ENCODE results near the gene PARVB.
"Not testable (repeated sequence)": the region's sequence is repeated elsewhere in the genome, so short reads cannot be mapped to it uniquely, and the experiment has no call there.

Gene PARVB

DNA sequence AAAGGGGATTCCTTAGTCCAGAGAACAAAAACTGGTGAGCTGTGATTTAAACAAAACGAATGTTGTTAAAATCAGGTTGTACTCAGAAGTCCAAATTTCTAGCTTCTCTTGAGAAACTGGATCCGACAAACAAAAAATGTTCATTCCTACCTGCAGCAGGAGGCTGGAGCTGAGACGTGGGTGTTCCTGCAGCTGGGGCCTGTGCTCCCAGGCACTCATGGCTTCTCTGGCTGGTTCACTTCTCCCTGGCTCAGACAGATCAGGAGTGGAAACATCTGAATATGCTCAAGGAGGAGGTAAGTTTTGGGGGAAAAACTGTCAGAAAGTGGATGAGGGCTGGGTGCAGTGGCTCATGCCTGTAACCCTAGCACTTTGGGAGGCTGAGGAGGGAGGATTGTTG lies 24.7 kb upstream of the PARVB start:
- no peak for DNase-seq

- no peak for DNase-seq
Measured at GRCh38 chr22:44000123-44000522, 24.0 kb upstream of the PARVB start.

DNA sequence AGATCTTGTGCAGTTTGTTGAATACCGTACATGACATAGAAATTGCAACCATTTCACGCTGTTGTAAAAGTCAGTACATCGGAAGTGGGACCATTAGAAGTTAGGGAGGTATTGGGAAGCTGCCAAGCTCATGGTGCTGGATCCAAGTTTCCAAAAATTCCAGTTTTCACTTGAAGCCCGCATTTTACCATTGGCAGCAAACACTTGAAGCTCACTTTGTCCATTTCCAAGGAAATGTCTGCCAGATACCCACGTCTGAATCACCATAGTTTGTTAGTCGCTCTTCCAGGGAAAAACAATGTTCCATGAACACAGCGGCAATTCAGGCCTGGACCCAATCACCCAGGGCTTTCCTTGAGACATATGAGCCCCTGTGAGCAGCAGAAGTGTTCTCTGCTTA lies 22.6 kb upstream of the PARVB start:
- DNase-seq = no peak

DNA sequence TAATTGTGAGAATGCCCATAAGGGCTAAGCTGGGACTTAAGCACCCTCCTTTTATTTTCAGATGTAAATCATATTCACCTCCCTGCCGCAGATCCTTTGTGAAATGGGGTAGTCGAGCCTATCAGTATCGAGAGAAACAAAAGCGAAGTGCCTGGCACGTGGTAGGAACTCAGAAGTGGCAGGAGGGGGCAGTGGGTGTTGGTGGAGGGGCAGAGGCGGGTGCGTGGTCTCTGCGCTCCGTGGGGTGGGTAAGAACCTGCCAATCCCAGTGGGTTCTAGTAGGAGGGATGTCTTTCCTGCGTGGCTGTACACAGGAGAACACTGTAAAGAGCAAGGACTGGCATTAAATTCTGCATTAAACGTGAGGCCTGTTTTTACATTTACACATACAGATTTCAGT lies 21.8 kb upstream of the PARVB start:
- no peak for DNase-seq

- DNase-seq = no peak
Measured at GRCh38 chr22:44002997-44003396, 21.1 kb upstream of the PARVB start.

DNA sequence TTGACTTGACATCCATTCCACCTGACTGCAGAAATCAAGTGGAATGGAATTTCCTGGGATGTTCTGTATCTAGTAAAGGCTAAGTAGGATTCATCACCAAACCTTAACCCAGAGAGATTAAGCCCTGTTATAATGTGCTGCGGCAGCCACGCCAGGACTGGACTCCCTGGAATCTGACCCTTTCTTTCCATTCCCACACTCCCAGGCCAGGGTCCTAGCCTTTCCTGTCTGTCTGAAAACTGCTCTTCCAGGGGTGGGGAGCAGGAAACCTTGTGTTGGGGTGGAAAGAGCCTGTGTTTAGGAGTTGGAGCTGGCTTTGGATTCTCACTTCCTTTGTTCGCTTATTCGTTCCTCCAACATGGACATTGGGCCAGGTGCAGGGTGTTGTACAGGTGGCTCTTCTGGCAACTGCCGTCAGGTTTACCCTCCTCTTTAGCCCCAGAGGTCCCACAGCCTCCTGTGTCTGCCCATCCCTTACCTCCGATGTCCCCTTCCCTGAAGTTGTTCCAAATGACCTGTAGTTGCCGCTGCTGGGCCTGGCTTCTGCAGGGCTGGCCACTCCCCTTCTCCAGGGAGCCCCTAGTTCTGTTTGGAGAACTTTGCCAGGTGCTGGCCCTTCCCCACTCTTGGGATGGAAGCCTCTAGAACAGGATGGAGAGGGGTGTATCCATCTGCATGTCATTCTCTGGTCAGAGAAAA lies 20.5 kb upstream of the PARVB start:
- DNase-seq = no peak

DNA sequence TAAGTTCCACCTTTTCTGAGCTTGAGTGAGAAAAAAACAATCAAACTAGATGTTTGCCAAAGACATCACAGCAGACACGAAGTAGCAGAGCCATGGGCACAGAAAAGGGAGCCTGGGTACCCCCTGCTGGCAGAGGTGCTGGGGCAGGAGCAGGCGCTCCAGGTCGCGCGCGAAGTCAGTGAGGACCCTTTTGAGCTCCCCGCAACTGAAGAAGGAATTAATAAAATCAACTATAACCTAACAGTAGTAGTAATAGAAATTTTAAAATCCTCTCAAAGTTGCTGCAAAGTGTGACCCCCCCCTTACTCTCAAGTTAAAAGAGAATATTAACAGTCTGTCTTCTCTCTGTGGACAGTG lies 20.0 kb upstream of the PARVB start:
- DNase-seq = no peak

GRCh38 chr22:44005524-44005923 lies 18.6 kb upstream of the PARVB start:
- no peak for DNase-seq

- DNase-seq = no peak
Measured at GRCh38 chr22:44012162-44012561, 11.9 kb upstream of the PARVB start.

DNA sequence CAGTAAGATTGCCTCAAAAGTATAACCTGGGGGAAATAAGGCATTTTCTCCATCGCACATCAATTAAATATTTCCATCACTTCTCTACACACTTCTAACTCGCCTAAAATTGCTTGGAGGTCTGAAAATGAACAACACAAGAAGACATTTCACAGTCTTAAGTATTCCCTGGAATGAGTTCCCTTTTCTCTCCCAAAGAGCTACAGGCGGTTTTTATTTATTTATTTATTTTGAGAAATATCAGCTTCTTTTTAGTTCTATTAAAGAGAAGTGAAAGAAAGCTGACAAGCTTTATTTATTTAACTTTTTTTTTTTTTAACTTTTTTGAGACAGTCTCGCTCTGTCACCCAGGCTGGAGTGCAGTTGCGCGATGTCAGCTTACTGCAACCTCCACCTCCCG lies 11.5 kb upstream of the PARVB start:
- DNase-seq = no peak

- no peak for DNase-seq
Measured at GRCh38 chr22:44014241-44014640, 9.9 kb upstream of the PARVB start.

DNA sequence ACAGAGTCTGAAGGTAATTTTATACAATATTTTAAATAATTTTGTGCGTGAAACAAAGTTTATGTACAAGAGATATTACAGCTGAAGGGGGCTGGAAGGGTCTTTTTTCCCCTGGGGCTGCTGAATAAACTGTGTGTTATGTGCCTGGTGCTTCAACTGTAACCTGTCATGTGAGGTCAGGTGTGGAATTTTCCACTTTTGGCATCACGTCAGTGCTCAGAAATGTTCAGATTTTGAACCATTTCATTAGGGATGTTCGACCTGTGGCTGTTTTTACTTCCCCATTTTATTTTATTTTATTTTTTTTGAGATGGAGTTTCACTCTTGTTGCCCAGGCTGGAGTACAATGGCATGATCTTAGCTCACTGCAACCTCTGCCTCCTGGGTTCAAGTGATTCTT lies 7.5 kb upstream of the PARVB start:
- not testable (repeated sequence) for DNase-seq

DNA sequence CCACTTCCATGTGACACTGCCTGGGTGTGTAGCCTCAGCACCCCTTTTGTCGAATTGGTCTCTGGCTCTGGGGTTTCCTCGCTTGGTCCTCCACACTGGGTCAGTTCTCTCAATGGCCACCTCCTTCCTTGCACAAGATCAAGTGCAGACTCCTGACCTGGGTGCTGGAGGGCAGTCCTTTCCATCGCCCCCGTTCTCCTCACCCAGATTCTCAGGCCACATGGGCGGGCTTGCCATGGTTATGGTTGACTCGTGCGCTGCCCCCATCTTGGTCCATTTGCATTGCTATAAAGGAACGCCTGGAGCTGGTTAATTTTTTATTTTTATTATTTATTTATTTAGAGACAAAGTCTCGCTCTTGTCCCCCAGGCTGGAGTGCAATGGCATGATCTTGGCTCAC lies 5.5 kb upstream of the PARVB start:
- no peak for DNase-seq

GRCh38 chr22:44019416-44019815 lies 4.7 kb upstream of the PARVB start:
- no peak for DNase-seq

DNA sequence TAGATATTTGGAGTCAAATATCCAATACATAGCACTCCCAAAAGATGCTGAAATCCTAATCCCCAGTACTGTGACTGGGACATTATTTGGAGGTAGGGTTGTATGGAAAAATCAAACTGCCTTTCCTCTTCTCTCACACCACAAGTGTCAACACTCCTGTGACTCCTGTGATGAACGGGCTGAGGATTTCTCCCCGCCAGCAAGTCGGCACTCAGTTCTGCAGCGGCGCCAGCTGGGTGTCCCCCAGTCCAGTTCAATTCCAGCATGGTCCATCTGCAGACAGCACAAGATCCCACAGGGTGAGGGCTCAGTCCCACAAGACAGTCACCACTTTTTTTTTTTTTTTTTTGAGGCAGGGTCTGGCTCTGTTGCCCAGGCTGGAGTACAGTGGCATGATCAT lies 4.3 kb upstream of the PARVB start:
- no peak for DNase-seq

DNA sequence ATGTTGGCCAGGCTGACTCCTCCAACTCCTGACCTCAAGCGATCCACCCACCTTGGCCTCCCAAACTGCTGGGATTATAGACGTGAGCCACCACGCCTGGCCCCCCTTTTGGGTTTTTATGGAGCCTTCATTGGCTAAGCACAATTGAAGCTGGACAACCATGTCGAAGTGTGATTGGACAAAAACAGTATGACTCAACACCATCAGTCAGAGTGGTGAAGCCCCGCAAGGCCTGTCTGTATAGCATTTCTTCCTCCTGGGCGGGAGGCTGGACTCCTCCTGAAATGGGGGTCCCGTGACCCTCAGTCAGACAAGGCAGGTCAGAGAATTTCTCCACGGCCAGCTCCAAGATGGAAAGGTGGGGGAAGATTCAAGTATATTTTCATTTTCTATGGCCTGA lies 3.1 kb upstream of the PARVB start:
- no peak for DNase-seq

GRCh38 chr22:44023404-44024287 lies 456 bp upstream of the PARVB start:
- no peak for DNase-seq

DNA sequence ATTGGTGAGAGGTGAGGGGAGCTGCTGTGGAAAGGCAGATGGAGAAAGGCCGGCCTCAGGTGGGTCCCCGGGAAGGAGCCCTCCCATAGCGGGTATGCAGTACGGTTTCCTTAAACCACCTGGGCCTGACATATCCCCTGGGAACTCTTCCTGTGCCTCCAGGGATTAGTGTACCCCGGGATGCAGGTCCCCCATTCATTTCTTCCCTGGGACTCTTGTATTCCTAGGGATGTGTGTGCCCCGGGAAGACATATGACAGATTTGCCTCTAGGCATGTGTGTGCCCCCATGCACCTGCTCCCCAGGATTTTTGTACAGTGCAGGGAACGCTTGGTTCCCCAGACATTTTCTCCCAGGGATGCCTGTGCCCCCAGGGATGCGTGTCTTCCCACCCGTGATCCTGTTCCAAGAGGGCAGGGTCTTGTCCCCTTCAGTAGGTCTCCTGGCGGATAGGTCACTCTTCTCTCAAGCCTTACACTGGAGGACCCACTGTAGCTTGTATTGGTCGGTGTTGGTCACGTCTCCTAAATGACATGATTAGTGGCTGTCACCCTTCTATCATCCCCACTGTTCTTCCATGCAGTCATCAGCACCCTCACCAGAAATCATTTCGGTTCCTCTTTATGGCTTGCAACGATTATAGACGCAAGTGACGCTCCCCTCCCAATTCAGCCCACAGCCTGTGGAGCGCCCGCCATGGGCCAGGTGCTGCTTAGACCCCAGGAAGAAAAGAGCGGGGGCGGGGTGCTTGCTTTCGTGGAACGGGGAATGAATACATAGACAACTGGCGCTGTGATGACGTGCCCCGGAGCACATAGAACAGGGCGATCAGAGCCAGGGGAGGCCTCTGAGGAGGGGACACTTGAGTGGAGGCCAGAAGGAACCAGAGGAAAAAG lies 1.3 kb downstream of the PARVB start:
- DNase-seq = no peak

DNA sequence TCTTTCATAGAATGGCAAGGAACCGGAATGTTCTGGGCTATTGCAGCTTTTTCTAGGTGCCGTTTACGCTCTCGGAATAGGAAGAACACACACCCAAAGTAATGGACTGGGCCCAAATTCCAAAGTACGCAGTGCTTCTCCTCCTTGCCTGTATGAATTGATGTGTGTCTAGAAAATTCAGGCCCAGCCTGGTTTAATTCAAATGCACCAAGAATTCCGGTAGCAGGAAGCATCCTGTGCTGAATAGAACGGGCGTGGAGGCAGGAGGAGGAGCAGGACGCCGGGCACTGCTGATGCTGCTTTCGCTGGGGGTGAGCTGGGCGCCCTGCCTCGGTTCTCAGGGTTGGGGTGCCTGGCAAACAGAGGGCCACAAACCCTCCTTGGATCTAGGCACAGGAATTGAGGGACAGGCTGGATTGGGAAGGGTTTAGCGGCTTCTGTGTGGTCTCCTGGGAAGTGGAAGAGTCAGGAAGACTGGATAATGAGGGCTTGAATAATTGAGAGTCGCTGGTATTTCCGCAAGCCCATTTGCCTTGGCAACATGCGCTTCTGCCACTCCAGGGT lies 2.0 kb downstream of the PARVB start:
- no peak for DNase-seq

- no peak for DNase-seq
Measured at GRCh38 chr22:44026630-44027511, 2.8 kb downstream of the PARVB start.

- DNase-seq = no peak
Measured at GRCh38 chr22:44028091-44028490, 4.0 kb downstream of the PARVB start.

- DNase-seq = no peak
Measured at GRCh38 chr22:44029069-44029468, 5.0 kb downstream of the PARVB start.

All from NCI-H345 (cell line).